Gastroesophageal sphincter (tissue), 3 donors: Measurements from ENCODE around the gene SOX10.

Experiments
- POLR2A ChIP-seq, 2 donors: fragments of 450-650 bp; IDR thresholded peaks; one replicate each; pipeline ENCODE4 v1.6.1; 2017; ENCODE audit warnings: antibody characterized with exemption in 2 of 2, mild to moderate bottlenecking in 2 of 2, moderate library complexity in 1 of 2
- POLR2AphosphoS5 ChIP-seq: sonication (generic); formaldehyde crosslinking; IDR thresholded peaks from one replicate; pipeline ENCODE4 v1.6.1; 2017; ENCODE audit warnings: antibody characterized with exemption
- TF ChIP-seq, protein P1 (sequence below), 4 experiments: fragments of 200-600 bp in 2 of 4; fragments of 450-650 bp in 2 of 4; sonication (generic) in 1 of 4; IDR thresholded peaks; one replicate each; pipeline ENCODE4 v1.5.1; 2017 to 2019; ENCODE audit warnings: antibody characterized with exemption in 4 of 4, mild to moderate bottlenecking in 2 of 4, moderate library complexity in 2 of 4

DNA sequence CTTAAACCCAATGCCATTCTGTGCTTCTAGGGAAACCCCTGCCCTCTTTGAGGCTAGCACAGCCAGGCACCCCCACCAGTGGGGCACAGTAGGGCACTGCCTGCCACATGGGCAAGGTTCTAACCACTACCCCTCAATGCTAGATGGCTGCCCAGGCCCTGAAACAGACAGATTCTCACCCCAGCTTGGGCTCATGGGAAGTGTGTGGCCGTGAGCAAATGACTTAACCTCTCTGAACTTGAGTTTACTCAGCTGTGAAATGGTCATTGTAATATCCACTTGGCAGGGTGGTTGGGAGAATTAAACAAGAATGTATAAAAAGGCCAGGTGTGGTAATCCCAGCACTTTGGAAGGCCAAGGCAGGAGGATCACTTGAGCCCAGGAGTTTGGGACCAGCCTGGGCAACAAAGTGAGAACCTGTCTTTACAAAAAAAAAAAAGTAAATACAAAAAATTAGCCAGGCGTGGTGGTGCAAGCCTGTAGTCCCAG, 53.4 kb downstream of the SOX10 start:
- TF ChIP-seq, protein P1, sequence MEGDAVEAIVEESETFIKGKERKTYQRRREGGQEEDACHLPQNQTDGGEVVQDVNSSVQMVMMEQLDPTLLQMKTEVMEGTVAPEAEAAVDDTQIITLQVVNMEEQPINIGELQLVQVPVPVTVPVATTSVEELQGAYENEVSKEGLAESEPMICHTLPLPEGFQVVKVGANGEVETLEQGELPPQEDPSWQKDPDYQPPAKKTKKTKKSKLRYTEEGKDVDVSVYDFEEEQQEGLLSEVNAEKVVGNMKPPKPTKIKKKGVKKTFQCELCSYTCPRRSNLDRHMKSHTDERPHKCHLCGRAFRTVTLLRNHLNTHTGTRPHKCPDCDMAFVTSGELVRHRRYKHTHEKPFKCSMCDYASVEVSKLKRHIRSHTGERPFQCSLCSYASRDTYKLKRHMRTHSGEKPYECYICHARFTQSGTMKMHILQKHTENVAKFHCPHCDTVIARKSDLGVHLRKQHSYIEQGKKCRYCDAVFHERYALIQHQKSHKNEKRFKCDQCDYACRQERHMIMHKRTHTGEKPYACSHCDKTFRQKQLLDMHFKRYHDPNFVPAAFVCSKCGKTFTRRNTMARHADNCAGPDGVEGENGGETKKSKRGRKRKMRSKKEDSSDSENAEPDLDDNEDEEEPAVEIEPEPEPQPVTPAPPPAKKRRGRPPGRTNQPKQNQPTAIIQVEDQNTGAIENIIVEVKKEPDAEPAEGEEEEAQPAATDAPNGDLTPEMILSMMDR (IDR thresholded peaks at IDR 0.05) = no peak
- TF ChIP-seq POLR2A (IDR thresholded peaks at IDR 0.05) (no peak), POLR2AphosphoS5 (no peak)
